Upper lobe of left lung (tissue), 6 donors: ENCODE measurements around the gene ACTR1A. TPM values are rescaled to one million over a fixed set of nuclear protein-coding genes. Genes with fewer than 3 reads are reported as not detected.
A peak's percentile ranks its signal among the peaks of the same experiment; 100 is the strongest.

Experiments
- ATAC-seq, 2 donors: fragments of 200-7000 bp; cut with Tn5 transposase; one replicate each; pipeline ENCODE4 v1.9.1; 2022; ENCODE audit warnings: mild to moderate bottlenecking in 2 of 2, moderate library complexity in 2 of 2; ENCODE audit not compliant: low FRiP score in 2 of 2
- DNase-seq, 2 donors: peaks; one replicate each; pipeline ENCODE4 v3.0.0-alpha.2; 2019 to 2020
- H3K27ac ChIP-seq, 4 donors: fragments of 200-600 bp; sonication (generic); one replicate each; pipeline ENCODE4 v1.5.1; 2016 to 2019
- H3K27me3 ChIP-seq, 4 donors: fragments of 200-600 bp; sonication (generic); one replicate each; pipeline ENCODE4 v1.5.1; 2017 to 2019
- H3K36me3 ChIP-seq, 4 donors: fragments of 200-600 bp; sonication (generic); one replicate each; pipeline ENCODE4 v1.5.1; 2016 to 2019
- H3K4me1 ChIP-seq, 4 donors: fragments of 200-600 bp; sonication (generic); one replicate each; pipeline ENCODE4 v1.5.1; 2018 to 2019
- H3K4me3 ChIP-seq, 4 donors: fragments of 200-600 bp; sonication (generic); one replicate each; pipeline ENCODE4 v1.5.1; 2017 to 2019; ENCODE audit warnings: mild to moderate bottlenecking in 2 of 4, moderate library complexity in 1 of 4
- H3K9me3 ChIP-seq, 4 donors: fragments of 200-600 bp; sonication (generic); one replicate each; pipeline ENCODE4 v1.5.1; 2018 to 2019
- CTCF ChIP-seq, 6 experiments: fragments of 450-650 bp in 4 of 6; fragments of 200-600 bp in 2 of 6; sonication (generic) in 2 of 6; IDR thresholded peaks; one replicate each; pipeline ENCODE4 v1.5.1; 2016 to 2019; ENCODE audit warnings: antibody characterized with exemption in 6 of 6
- EP300 ChIP-seq, 4 donors: sonication (generic); formaldehyde crosslinking; IDR thresholded peaks; one replicate each; pipeline ENCODE4 v1.5.1; 2017; ENCODE audit warnings: antibody characterized with exemption in 4 of 4, control low read depth in 2 of 4
- POLR2A ChIP-seq, 4 donors: fragments of 450-650 bp; IDR thresholded peaks; one replicate each; pipeline ENCODE4 v1.5.1; 2016 to 2017; ENCODE audit warnings: antibody characterized with exemption in 4 of 4, mild to moderate bottlenecking in 2 of 4
- POLR2AphosphoS5 ChIP-seq, 2 donors: sonication (generic); formaldehyde crosslinking; IDR thresholded peaks; one replicate each; pipeline ENCODE4 v1.5.1; 2017; ENCODE audit warnings: antibody characterized with exemption in 2 of 2
- WGBS, 2 donors: methylation state at CpG; one replicate each; pipeline ENCODE4 v1.1.5; 2017 to 2018; 5-methylcytosine and 5-hydroxymethylcytosine counted together
- total RNA-seq, 6 donors: library from RNA; depleted of rRNA in 4 of 6; stranded (reverse); fragments of >200 nt in 4 of 6; gene quantifications; one replicate each; pipeline versions ENCODE4 v1.1.0 to v1.2.1, GENCODE V29; 2016 to 2021
- donor health status: DM: no; HTN: no; CAD: no; lungs with moderate emphysema.
- donor health status: DM: no; HTN: yes; CAD: no; lungs with severe emphysema.

Gene ACTR1A
- total RNA-seq, 6 donors from 2014 or later = 54.5 to 126 (median 93.2) TPM

GRCh38 chr10:102468683-102469082, 33.8 kb downstream of the ACTR1A start:
- peaks cover 0 to 15% (median under 1%) of the 10 kb centered on the region in 4 donors for H3K36me3 ChIP-seq
- no peaks in the 10 kb centered on the region for H3K9me3 ChIP-seq
- no peak for DNase-seq
- H3K27me3 ChIP-seq = no peaks in the 10 kb centered on the region
- WGBS, 2 donors = 86 to 90% methylated on average over 9 of the region's 9 CpGs
- H3K4me3 ChIP-seq = no peak overlapping the region
- TF ChIP-seq POLR2AphosphoS5 (IDR thresholded peaks at IDR 0.05) (no peak), EP300 (IDR thresholded peaks at IDR 0.05) (no peak), CTCF (IDR thresholded peaks at IDR 0.05) (no peak), POLR2A (IDR thresholded peaks at IDR 0.05) (no peak)
- peak overlapping the region; percentile 64 to 83 (median 78) for H3K27ac ChIP-seq
- ATAC-seq = peak; percentile 9 to 63
- H3K4me1 ChIP-seq = peaks cover 0 to 20% (median 15%) of the 10 kb centered on the region in 4 donors

- DNase-seq (peak in 1 of 2 donors; percentile 79), ATAC-seq (peak in 1 of 2 donors; percentile 62)
- TF ChIP-seq CTCF (IDR thresholded peaks at IDR 0.05) = no peak
- peak; percentile 43 to 68 for TF ChIP-seq POLR2AphosphoS5 (IDR thresholded peaks at IDR 0.05)
- Histone ChIP-seq H3K27me3 (no peaks in the 10 kb centered on the region), H3K4me3 (no peak overlapping the region), H3K4me1 (peaks cover 4 to 20% (median 17%) of the 10 kb centered on the region in 4 donors), H3K9me3 (no peaks in the 10 kb centered on the region), H3K36me3 (peaks cover 0 to 15% (median 0%) of the 10 kb centered on the region in 4 donors), H3K27ac (peak overlapping the region; percentile 64 to 83 (median 78))
- WGBS, 2 donors = 45 to 67% methylated on average over 6 of the region's 6 CpGs
Observed at GRCh38 chr10:102467971-102468438, 34.5 kb downstream of the ACTR1A start.

- Histone ChIP-seq H3K4me3 (no peak overlapping the region), H3K9me3 (no peaks in the 10 kb centered on the region), H3K27ac (peak overlapping the region; percentile 30 to 83 (median 78)), H3K4me1 (peaks cover 11 to 27% (median 24%) of the 10 kb centered on the region in 4 donors), H3K36me3 (peaks cover 0 to 15% (median 0%) of the 10 kb centered on the region in 4 donors), H3K27me3 (no peaks in the 10 kb centered on the region)
- WGBS, 2 donors = 78 to 93% methylated on average over 6 of the region's 6 CpGs
- DNase-seq (no peak), ATAC-seq (no peak)
- TF ChIP-seq POLR2A (IDR thresholded peaks at IDR 0.05) (no peak), POLR2AphosphoS5 (IDR thresholded peaks at IDR 0.05) (no peak), EP300 (IDR thresholded peaks at IDR 0.05) (no peak), CTCF (IDR thresholded peaks at IDR 0.05) (no peak)
Observed at GRCh38 chr10:102467318-102467717, 35.2 kb downstream of the ACTR1A start.

GRCh38 chr10:102465466-102465865, 37.0 kb downstream of the ACTR1A start:
- Histone ChIP-seq H3K4me1 (peaks cover 21 to 41% (median 39%) of the 10 kb centered on the region in 4 donors), H3K27me3 (no peaks in the 10 kb centered on the region), H3K27ac (no peak overlapping the region), H3K4me3 (no peak overlapping the region), H3K9me3 (no peaks in the 10 kb centered on the region), H3K36me3 (peaks cover 0 to 2% (median 0%) of the 10 kb centered on the region in 4 donors)
- no peak for TF ChIP-seq POLR2A (IDR thresholded peaks at IDR 0.05)
- TF ChIP-seq EP300 (IDR thresholded peaks at IDR 0.05) = no peak
- TF ChIP-seq POLR2AphosphoS5 (IDR thresholded peaks at IDR 0.05) = no peak
- TF ChIP-seq CTCF (IDR thresholded peaks at IDR 0.05) = no peak
- ATAC-seq (no peak), DNase-seq (no peak)
- WGBS, 2 donors = 69 to 72% methylated on average over 3 of the region's 3 CpGs

GRCh38 chr10:102463983-102464382, 38.5 kb downstream of the ACTR1A start:
- no peak for ATAC-seq
- Histone ChIP-seq H3K27me3 (no peaks in the 10 kb centered on the region), H3K9me3 (no peaks in the 10 kb centered on the region), H3K4me3 (no peak overlapping the region), H3K27ac (no peak overlapping the region), H3K4me1 (peaks cover 21 to 36% (median 31%) of the 10 kb centered on the region in 4 donors), H3K36me3 (no peaks in the 10 kb centered on the region)
- DNase-seq = no peak
- 85 to 90% methylated on average over 10 of the region's 10 CpGs for WGBS, 2 donors
- no peak for TF ChIP-seq CTCF (IDR thresholded peaks at IDR 0.05)
